Measurements from ENCODE around the gene GM2A. TPM values are rescaled to one million over a fixed set of nuclear protein-coding genes. Genes with fewer than 3 reads are reported as not detected.

GM2A gene
- total and polyA plus RNA-seq, 9 of the 15 experiments (the other 6 are each of a cell fraction or from before 2014, with no cell fraction given), result 5.8 to 36.0 (median 10.0) TPM

DNA sequence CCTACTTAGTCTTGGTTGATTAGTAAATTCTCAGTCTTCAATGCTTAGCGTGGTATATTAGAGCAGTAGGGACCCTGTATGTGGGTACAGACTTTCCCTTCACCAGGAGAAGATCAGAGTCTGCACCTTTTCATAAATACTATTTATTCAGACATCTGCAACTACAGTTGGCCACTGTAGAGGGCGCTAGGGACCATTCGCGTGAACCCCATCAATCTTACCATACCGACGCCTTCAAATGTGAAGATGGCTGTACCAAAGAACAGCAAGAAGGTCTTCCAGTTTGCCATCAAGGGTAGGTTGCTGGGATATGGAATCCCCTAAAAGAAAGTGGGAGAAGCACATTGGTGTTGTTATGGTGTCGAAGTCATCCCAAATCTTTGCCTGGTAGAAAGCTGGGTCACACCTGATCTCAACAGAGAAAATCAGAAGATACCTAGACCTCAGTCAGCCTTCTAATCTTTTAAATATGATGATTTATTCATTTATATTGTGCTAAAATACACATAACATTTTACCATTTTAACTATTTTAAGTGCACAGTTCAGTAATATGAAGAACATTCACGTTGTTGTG lies 31.5 kb downstream of the GM2A start:
- intact Hi-C loops (cut with micrococcal nuclease) (loop anchor here (1.0 to 2.0 kb wide), 2 partner anchors 32 to 216 kb away; no protein-coding TSS in a partner anchor), in situ Hi-C loops (cut with MboI) (no loop called here)
- H3K4me2 ChIP-seq (ENCODE audit: insufficient read depth, low read length), result no peak overlapping the region
- POLR2A ChIA-PET, result no interaction called here
- H3K36me3 ChIP-seq (ENCODE audit: control insufficient read depth, insufficient read depth, low read length), result no peaks in the 10 kb centered on the region
- H3K4me3 ChIP-seq, result no peak overlapping the region
- FAIRE-seq (no peak), ATAC-seq (peak; percentile 72; the same call in 2 of the 3 replicates), DNase-seq (ENCODE audit: extremely low read depth in 1 of 4, low spot score in 3 of 4) (peak in 3 of 4 experiments; percentile 14 to 28 (median 20))
- H2AFZ ChIP-seq (ENCODE audit: low read depth, low read length), result no peak overlapping the region
- no peaks in the 10 kb centered on the region for H4K20me1 ChIP-seq (replicated peaks; ENCODE audit: control insufficient read depth, insufficient read depth, low read length)
- WGBS (ENCODE audit: insufficient coverage, low coverage, missing lambda C conversion rate), result 2% methylated on average over 8 of the region's 8 CpGs
- H3K27ac ChIP-seq (ENCODE audit: extremely low read depth, low read depth, low read length), result no peak overlapping the region
- no peak overlapping the region for H3K9ac ChIP-seq (ENCODE audit: insufficient read depth in 1 of 2, low read depth in 2 of 2, low read length in 2 of 2)
- TF ChIP-seq, protein P1, sequence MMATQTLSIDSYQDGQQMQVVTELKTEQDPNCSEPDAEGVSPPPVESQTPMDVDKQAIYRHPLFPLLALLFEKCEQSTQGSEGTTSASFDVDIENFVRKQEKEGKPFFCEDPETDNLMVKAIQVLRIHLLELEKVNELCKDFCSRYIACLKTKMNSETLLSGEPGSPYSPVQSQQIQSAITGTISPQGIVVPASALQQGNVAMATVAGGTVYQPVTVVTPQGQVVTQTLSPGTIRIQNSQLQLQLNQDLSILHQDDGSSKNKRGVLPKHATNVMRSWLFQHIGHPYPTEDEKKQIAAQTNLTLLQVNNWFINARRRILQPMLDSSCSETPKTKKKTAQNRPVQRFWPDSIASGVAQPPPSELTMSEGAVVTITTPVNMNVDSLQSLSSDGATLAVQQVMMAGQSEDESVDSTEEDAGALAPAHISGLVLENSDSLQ (IDR thresholded peaks at IDR 0.05), result peak; percentile 73
- TF ChIP-seq RAD21 (CRISPR knock-in tag; conservative IDR thresholded peaks at IDR 0.05 in 1 of 2, IDR thresholded peaks at IDR 0.05 in 1 of 2) (peak in 1 of 2 experiments; percentile 51; a peak in 2 of 4 replicates), ZNF347 (CRISPR knock-in tag; IDR thresholded peaks at IDR 0.05; ENCODE audit: low read depth) (no peak), KLF1 (tag; IDR thresholded peaks at IDR 0.05) (no peak), MEIS2 (IDR thresholded peaks at IDR 0.05; ENCODE audit: partially characterized antibody) (peak; percentile 83), GATA2 (CRISPR knock-in tag; IDR thresholded peaks at IDR 0.05) (no peak)
- TF ChIP-seq, protein P2, sequence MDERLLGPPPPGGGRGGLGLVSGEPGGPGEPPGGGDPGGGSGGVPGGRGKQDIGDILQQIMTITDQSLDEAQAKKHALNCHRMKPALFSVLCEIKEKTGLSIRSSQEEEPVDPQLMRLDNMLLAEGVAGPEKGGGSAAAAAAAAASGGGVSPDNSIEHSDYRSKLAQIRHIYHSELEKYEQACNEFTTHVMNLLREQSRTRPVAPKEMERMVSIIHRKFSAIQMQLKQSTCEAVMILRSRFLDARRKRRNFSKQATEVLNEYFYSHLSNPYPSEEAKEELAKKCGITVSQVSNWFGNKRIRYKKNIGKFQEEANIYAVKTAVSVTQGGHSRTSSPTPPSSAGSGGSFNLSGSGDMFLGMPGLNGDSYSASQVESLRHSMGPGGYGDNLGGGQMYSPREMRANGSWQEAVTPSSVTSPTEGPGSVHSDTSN (CRISPR knock-in tag; IDR thresholded peaks at IDR 0.05; ENCODE audit: low read depth), result no peak
- TF ChIP-seq, protein P2 (tag; conservative IDR thresholded peaks at IDR 0.05; ENCODE audit: low read depth), result peak; percentile 83
- TF ChIP-seq, protein P3, sequence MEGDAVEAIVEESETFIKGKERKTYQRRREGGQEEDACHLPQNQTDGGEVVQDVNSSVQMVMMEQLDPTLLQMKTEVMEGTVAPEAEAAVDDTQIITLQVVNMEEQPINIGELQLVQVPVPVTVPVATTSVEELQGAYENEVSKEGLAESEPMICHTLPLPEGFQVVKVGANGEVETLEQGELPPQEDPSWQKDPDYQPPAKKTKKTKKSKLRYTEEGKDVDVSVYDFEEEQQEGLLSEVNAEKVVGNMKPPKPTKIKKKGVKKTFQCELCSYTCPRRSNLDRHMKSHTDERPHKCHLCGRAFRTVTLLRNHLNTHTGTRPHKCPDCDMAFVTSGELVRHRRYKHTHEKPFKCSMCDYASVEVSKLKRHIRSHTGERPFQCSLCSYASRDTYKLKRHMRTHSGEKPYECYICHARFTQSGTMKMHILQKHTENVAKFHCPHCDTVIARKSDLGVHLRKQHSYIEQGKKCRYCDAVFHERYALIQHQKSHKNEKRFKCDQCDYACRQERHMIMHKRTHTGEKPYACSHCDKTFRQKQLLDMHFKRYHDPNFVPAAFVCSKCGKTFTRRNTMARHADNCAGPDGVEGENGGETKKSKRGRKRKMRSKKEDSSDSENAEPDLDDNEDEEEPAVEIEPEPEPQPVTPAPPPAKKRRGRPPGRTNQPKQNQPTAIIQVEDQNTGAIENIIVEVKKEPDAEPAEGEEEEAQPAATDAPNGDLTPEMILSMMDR (IDR thresholded peaks at IDR 0.05 in 2 of 3, conservative IDR thresholded peaks at IDR 0.05 in 1 of 3; ENCODE audit: insufficient read depth in 2 of 3, low read depth in 1 of 3, low read length in 3 of 3), result peak; percentile 56 to 74 (median 69)
- TF ChIP-seq, protein P4, sequence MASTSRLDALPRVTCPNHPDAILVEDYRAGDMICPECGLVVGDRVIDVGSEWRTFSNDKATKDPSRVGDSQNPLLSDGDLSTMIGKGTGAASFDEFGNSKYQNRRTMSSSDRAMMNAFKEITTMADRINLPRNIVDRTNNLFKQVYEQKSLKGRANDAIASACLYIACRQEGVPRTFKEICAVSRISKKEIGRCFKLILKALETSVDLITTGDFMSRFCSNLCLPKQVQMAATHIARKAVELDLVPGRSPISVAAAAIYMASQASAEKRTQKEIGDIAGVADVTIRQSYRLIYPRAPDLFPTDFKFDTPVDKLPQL (IDR thresholded peaks at IDR 0.05; ENCODE audit: extremely low read depth, insufficient read length), result no peak
- CTCF ChIA-PET (ENCODE audit: low intra/inter-chr PET ratio), result interaction anchor here (0.7 kb wide), 1 partner anchor 259 kb away, joined by 4 read pairs; no protein-coding TSS in a partner anchor
- H3K9me3 ChIP-seq (replicated peaks; ENCODE audit: control insufficient read depth, insufficient read depth, low read depth, low read length), result no peaks in the 10 kb centered on the region
- no peaks in the 10 kb centered on the region for H3K79me2 ChIP-seq (ENCODE audit: control insufficient read depth, insufficient read depth, low read length)
- no peaks in the 10 kb centered on the region for H3K9me1 ChIP-seq (ENCODE audit: control insufficient read depth, insufficient read depth, low read length)
- no TSS peak for BruUV-seq (replicated peaks)
- no peaks in the 10 kb centered on the region for H3K4me1 ChIP-seq (replicated peaks in 1 of 2; ENCODE audit: control insufficient read depth in 2 of 2, insufficient read depth in 2 of 2, low read length in 2 of 2)
- H3K27me3 ChIP-seq (ENCODE audit: control insufficient read depth in 2 of 2, insufficient read depth in 2 of 2, low read length in 2 of 2), result peaks cover 3 to 24% of the 10 kb centered on the region in 2 experiments; a peak in 4 of 5 replicates
